GM23338 (cell line): Measurements from ENCODE around the gene DAP3. TPM values are rescaled to one million over a fixed set of nuclear protein-coding genes. Genes with fewer than 3 reads are reported as not detected.

Source experiments
- ATAC-seq: fragments of 200-7000 bp; cut with Tn5 transposase; 3 replicates; pipeline ENCODE4 v1.9.1; 2020
- DNase-seq: peaks from one replicate; pipeline ENCODE4 v3.0.0-alpha.2; 2015; ENCODE audit warnings: low spot score
- H2AFZ ChIP-seq: fragments of 200-600 bp; sonication (generic); 2 replicates; pipeline ENCODE4 v1.8.0; 2016; ENCODE audit warnings: antibody characterized with exemption, mild to moderate bottlenecking, moderate library complexity
- H3F3A ChIP-seq: fragments of 200-600 bp; sonication (generic); replicated peaks from 2 replicates; pipeline ENCODE4 v1.8.0; 2017; ENCODE audit warnings: antibody characterized with exemption, mixed run types, low read depth
- H3K27ac ChIP-seq: fragments of 200-600 bp; sonication (generic); 2 replicates; pipeline ENCODE4 v1.6.1; 2016; ENCODE audit warnings: low read depth
- H3K27me3 ChIP-seq: fragments of 200-600 bp; sonication (generic); 2 replicates; pipeline ENCODE4 v1.8.0; 2016; ENCODE audit warnings: mild to moderate bottlenecking, mixed run types, moderate library complexity; ENCODE audit not compliant: insufficient read depth
- H3K36me3 ChIP-seq: fragments of 200-600 bp; sonication (generic); 2 replicates; pipeline ENCODE4 v1.8.0; 2016; ENCODE audit warnings: mild to moderate bottlenecking; ENCODE audit not compliant: insufficient read depth
- H3K4me1 ChIP-seq: fragments of 200-600 bp; sonication (generic); 2 replicates; pipeline ENCODE4 v1.8.0; 2016; ENCODE audit warnings: mild to moderate bottlenecking, moderate library complexity; ENCODE audit not compliant: insufficient read depth
- H3K4me2 ChIP-seq: fragments of 200-600 bp; sonication (generic); 2 replicates; pipeline ENCODE4 v1.7.1; 2017; ENCODE audit warnings: mixed run types
- H3K4me3 ChIP-seq: fragments of 200-600 bp; sonication (generic); 2 replicates; pipeline ENCODE4 v1.6.1; 2016; ENCODE audit warnings: mixed run types
- H3K79me2 ChIP-seq: fragments of 200-600 bp; sonication (generic); replicated peaks from 2 replicates; pipeline ENCODE4 v1.8.0; 2017; ENCODE audit warnings: mild to moderate bottlenecking; ENCODE audit not compliant: insufficient read depth
- H3K9me2 ChIP-seq: fragments of 200-600 bp; sonication (generic); 2 replicates; pipeline ENCODE4 v1.8.0; 2017; ENCODE audit not compliant: insufficient read depth
- H4K20me1 ChIP-seq: fragments of 200-600 bp; sonication (generic); replicated peaks from 2 replicates; pipeline ENCODE4 v1.8.0; 2017; ENCODE audit warnings: mild to moderate bottlenecking; ENCODE audit not compliant: insufficient read depth
- H3K27ac Mint-ChIP-seq: 2 replicates; pipeline ENCODE4 v1.8.0; 2020; ENCODE audit warnings: inconsistent platforms, mild to moderate bottlenecking, moderate library complexity, mixed read lengths
- H3K27me3 Mint-ChIP-seq: 3 replicates; pipeline ENCODE4 v1.8.0; 2022; ENCODE audit warnings: low read depth, mild to moderate bottlenecking, moderate library complexity, mixed read lengths, inconsistent platforms; ENCODE audit not compliant: insufficient read depth, poor library complexity
- H3K36me3 Mint-ChIP-seq: 3 replicates; pipeline ENCODE4 v1.8.0; 2021; ENCODE audit warnings: low read depth, mild to moderate bottlenecking, inconsistent platforms, moderate library complexity, mixed read lengths
- H3K4me1 Mint-ChIP-seq: 3 replicates; pipeline ENCODE4 v1.8.0; 2020; ENCODE audit warnings: mild to moderate bottlenecking, inconsistent platforms, mixed read lengths
- H3K4me3 Mint-ChIP-seq: 3 replicates; pipeline ENCODE4 v1.8.0; 2021; ENCODE audit warnings: moderate library complexity, mild to moderate bottlenecking, inconsistent platforms, mixed read lengths
- H3K9me3 Mint-ChIP-seq: 3 replicates; pipeline ENCODE4 v1.8.0; 2020; ENCODE audit warnings: moderate library complexity, mild to moderate bottlenecking, inconsistent platforms, mixed read lengths
- CREB1 ChIP-seq: fragments of 250-450 bp; sonication (Bioruptor Pico); IDR thresholded peaks from 2 replicates; pipeline ENCODE4 v1.5.0; 2020; ENCODE audit warnings: low read depth, mild to moderate bottlenecking, moderate library complexity
- CTCF ChIP-seq, 2 experiments: fragments of 200-600 bp in 1 of 2; sonication (generic) in 1 of 2; conservative IDR thresholded peaks; 2 replicates each; pipeline versions ENCODE4 v1.5.1 to v1.6.1; 2016 to 2017; ENCODE audit warnings: antibody characterized with exemption in 2 of 2, low read depth in 2 of 2, mild to moderate bottlenecking in 2 of 2, moderate library complexity in 1 of 2
- ETS1 ChIP-seq: IDR thresholded peaks from 2 replicates; pipeline ENCODE4 v1.6.1; 2016; ENCODE audit warnings: antibody characterized with exemption
- JUNB ChIP-seq: IDR thresholded peaks from one replicate; pipeline ENCODE4 v1.6.1; 2016; ENCODE audit warnings: antibody characterized with exemption; ENCODE audit not compliant: unreplicated experiment
- NANOG ChIP-seq: IDR thresholded peaks from 2 replicates; pipeline ENCODE4 v1.6.1; 2016; ENCODE audit warnings: antibody characterized with exemption, borderline replicate concordance
- REST ChIP-seq: IDR thresholded peaks from one replicate; pipeline ENCODE4 v1.6.1; 2018; ENCODE audit warnings: antibody characterized with exemption; ENCODE audit not compliant: unreplicated experiment
- polyA plus RNA-seq: library from polyadenylated mRNA; unstranded; fragments of >200 nt; fragmentation: Nextera tagmentation; extraction: Ambion mirVana; gene quantifications from 2 replicates; pipeline ENCODE4 v1.2.1, GENCODE V29; 2016
- total RNA-seq: library from RNA; depleted of rRNA; stranded (reverse); fragments of >200 nt; shearing (Covaris generic); gene quantifications from 2 replicates; pipeline ENCODE4 v1.2.3, GENCODE V29; 2014; rRNA removed

DAP3 gene
- total and polyA plus RNA-seq, 2 experiments from 2014 or later = 89.8 to 90.1 TPM

- no peak overlapping the region for H3K4me3 ChIP-seq
- TF ChIP-seq CREB1 (CRISPR knock-in tag) = no peak
- no peak for TF ChIP-seq ETS1
- TF ChIP-seq NANOG = no peak
- no peak for TF ChIP-seq CTCF (conservative IDR thresholded peaks at IDR 0.05; ENCODE audit: low read depth in 2 of 2)
- TF ChIP-seq JUNB = no peak
- no peak for TF ChIP-seq REST
- no peaks in the 10 kb centered on the region for H3K79me2 ChIP-seq
- peaks cover 2% of the 10 kb centered on the region for H3K27me3 Mint-ChIP-seq
- no peaks in the 10 kb centered on the region for H3K9me3 Mint-ChIP-seq
- H3K27me3 ChIP-seq = no peaks in the 10 kb centered on the region
- H3K4me1 Mint-ChIP-seq = no peaks in the 10 kb centered on the region
- no peaks in the 10 kb centered on the region; the same call in none of the 2 replicates for H4K20me1 ChIP-seq
- no peaks in the 10 kb centered on the region for H3K9me2 ChIP-seq
- peaks cover 50% of the 10 kb centered on the region for H3K36me3 Mint-ChIP-seq
- no peak overlapping the region for H3K4me3 Mint-ChIP-seq
- no peak overlapping the region for H3K27ac ChIP-seq
- H2AFZ ChIP-seq = no peak overlapping the region
- ATAC-seq = no peak
- peaks cover 34% of the 10 kb centered on the region for H3K36me3 ChIP-seq
- H3K4me1 ChIP-seq = no peaks in the 10 kb centered on the region
- no peaks in the 10 kb centered on the region for H3F3A ChIP-seq
- DNase-seq = no peak
- H3K27ac Mint-ChIP-seq = no peak overlapping the region
- no peak overlapping the region for H3K4me2 ChIP-seq
These were observed 88.7 kb downstream of the DAP3 start for GRCh38 chr1:155777582-155777981.

Other genes with a start within 250 kb of the DAP3 start
- gene ASH1L, start 126.3 kb upstream of the DAP3 start, total RNA-seq = 17.4 and 23.6 TPM in 2 replicates
- 17.7 and 24.7 TPM in 2 replicates for gene ASH1L, start 126.3 kb upstream of the DAP3 start, polyA plus RNA-seq
- 25.9 and 35.4 TPM in 2 replicates for gene MSTO1, start 78.9 kb upstream of the DAP3 start, total RNA-seq
- gene MSTO1, start 78.9 kb upstream of the DAP3 start, polyA plus RNA-seq = 42.2 and 43.5 TPM in 2 replicates
- gene YY1AP1, start 317 bp upstream of the DAP3 start, total RNA-seq = 46.4 and 66.5 TPM in 2 replicates
- gene YY1AP1, start 317 bp upstream of the DAP3 start, polyA plus RNA-seq = 18.8 and 21.2 TPM in 2 replicates
- gene GON4L, start 168.1 kb downstream of the DAP3 start, total RNA-seq = 37.6 and 45.2 TPM in 2 replicates
- gene GON4L, start 168.1 kb downstream of the DAP3 start, polyA plus RNA-seq = 85.7 and 93.1 TPM in 2 replicates
- 15.9 and 17.4 TPM in 2 replicates for gene SYT11, start 170.5 kb downstream of the DAP3 start, total RNA-seq
- gene SYT11, start 170.5 kb downstream of the DAP3 start, polyA plus RNA-seq = 3.9 and 4.7 TPM in 2 replicates
- 15.8 and 24.4 TPM in 2 replicates for gene RIT1, start 222.3 kb downstream of the DAP3 start, total RNA-seq
- gene RIT1, start 222.3 kb downstream of the DAP3 start, polyA plus RNA-seq = 19.3 and 21.5 TPM in 2 replicates
- gene KHDC4, start 245.3 kb downstream of the DAP3 start, total RNA-seq = 56.0 and 57.7 TPM in 2 replicates
- 41.2 and 47.1 TPM in 2 replicates for gene KHDC4, start 245.3 kb downstream of the DAP3 start, polyA plus RNA-seq